Measurements from ENCODE around the gene RPS6KA5.
"Not testable (repeated sequence)": the region's sequence is repeated elsewhere in the genome, so short reads cannot be mapped to it uniquely, and the experiment has no call there.

RPS6KA5 gene

GRCh38 chr14:91060351-91061055 lies at the start of gene RPS6KA5:
Gene RPS6KA5 (minus strand): TSS chr14:91060641. CDS start chr14:91060434, 207 bp downstream.
- H3K27ac ChIP-seq = peak within 1 kb of the TSS; percentile 85
- H3K27me3 ChIP-seq (replicated peaks) = no peaks in the 10 kb centered on the region
- in situ Hi-C loops (cut with HindIII; ENCODE audit: low pct_ligation_motif_present, low sequenced_read_pairs) = no loop called here
- DNase-seq = peak; percentile 100
- TF ChIP-seq, protein P1, sequence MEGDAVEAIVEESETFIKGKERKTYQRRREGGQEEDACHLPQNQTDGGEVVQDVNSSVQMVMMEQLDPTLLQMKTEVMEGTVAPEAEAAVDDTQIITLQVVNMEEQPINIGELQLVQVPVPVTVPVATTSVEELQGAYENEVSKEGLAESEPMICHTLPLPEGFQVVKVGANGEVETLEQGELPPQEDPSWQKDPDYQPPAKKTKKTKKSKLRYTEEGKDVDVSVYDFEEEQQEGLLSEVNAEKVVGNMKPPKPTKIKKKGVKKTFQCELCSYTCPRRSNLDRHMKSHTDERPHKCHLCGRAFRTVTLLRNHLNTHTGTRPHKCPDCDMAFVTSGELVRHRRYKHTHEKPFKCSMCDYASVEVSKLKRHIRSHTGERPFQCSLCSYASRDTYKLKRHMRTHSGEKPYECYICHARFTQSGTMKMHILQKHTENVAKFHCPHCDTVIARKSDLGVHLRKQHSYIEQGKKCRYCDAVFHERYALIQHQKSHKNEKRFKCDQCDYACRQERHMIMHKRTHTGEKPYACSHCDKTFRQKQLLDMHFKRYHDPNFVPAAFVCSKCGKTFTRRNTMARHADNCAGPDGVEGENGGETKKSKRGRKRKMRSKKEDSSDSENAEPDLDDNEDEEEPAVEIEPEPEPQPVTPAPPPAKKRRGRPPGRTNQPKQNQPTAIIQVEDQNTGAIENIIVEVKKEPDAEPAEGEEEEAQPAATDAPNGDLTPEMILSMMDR (IDR thresholded peaks at IDR 0.05; ENCODE audit: low read depth, low read length, missing control alignments) = no peak
- H3K36me3 ChIP-seq (replicated peaks) = no peaks in the 10 kb centered on the region
- peak within 1 kb of the TSS; percentile 76 for H3K4me3 ChIP-seq (ENCODE audit: low read depth, low read length)

- TF ChIP-seq, protein P1 (IDR thresholded peaks at IDR 0.05; ENCODE audit: low read depth, low read length, missing control alignments) = no peak
- H3K36me3 ChIP-seq (replicated peaks) = no peaks in the 10 kb centered on the region
- no peak overlapping the region for H3K4me3 ChIP-seq (ENCODE audit: low read depth, low read length)
- H3K27ac ChIP-seq = peak overlapping the region; percentile 37
- in situ Hi-C loops (cut with HindIII; ENCODE audit: low pct_ligation_motif_present, low sequenced_read_pairs) = no loop called here
- no peaks in the 10 kb centered on the region for H3K27me3 ChIP-seq (replicated peaks)
- peak; percentile 73 for DNase-seq
These were observed 48.6 kb upstream of the RPS6KA5 start for GRCh38 chr14:91108941-91109611.

DNA sequence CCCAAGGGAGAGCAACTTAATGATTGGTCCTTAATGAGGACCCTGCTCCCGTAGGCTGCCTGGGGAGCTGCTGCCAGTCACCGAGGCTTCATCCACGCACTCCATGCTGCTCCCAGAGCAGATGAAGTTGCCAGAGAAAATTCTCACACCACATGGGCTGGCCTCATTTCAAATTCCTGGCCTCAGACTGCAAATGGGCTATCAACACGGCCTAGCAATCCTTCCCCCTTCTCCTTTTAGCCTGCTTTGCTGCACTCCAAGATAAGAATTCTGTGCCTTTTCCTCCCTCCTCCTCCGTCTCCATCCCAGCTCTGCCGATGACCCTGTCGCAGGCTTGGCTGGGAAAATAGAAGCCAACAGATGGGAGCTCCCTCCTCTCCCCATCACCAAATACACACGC lies 42.7 kb upstream of the RPS6KA5 start:
- in situ Hi-C loops (cut with HindIII; ENCODE audit: low pct_ligation_motif_present, low sequenced_read_pairs) = no loop called here
- Histone ChIP-seq H3K27me3 (replicated peaks) (no peaks in the 10 kb centered on the region), H3K4me3 (ENCODE audit: low read depth, low read length) (no peak overlapping the region), H3K27ac (no peak overlapping the region), H3K36me3 (replicated peaks) (no peaks in the 10 kb centered on the region)
- TF ChIP-seq, protein P1 (IDR thresholded peaks at IDR 0.05; ENCODE audit: low read depth, low read length, missing control alignments) = no peak
- DNase-seq = no peak

- Histone ChIP-seq H3K36me3 (replicated peaks) (no peaks in the 10 kb centered on the region), H3K4me3 (ENCODE audit: low read depth, low read length) (no peak overlapping the region), H3K27me3 (replicated peaks) (no peaks in the 10 kb centered on the region), H3K27ac (no peak overlapping the region)
- TF ChIP-seq, protein P1 (IDR thresholded peaks at IDR 0.05; ENCODE audit: low read depth, low read length, missing control alignments) = no peak
- in situ Hi-C loops (cut with HindIII; ENCODE audit: low pct_ligation_motif_present, low sequenced_read_pairs) = no loop called here
- DNase-seq = no peak
These were observed 39.7 kb upstream of the RPS6KA5 start for GRCh38 chr14:91100102-91100501.

DNA sequence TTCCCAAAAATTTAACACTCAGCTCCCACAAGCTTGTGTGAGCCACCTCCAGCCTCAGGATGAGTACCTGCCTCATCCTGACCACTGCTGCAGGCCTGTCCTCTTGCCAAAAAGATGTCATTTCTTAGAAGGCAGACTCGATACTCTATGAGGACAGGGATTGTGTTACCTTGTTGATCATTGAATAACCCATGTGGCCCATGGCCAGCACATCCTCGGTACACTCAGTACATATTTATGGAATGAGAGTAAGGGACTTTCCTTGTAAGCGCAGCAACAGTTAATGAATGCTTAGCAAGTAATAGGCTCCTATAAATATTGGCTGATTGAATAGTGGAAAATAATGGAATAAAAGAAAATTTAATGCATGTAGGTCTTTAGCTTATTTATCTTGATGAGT lies 38.1 kb upstream of the RPS6KA5 start:
- no peak overlapping the region for H3K4me3 ChIP-seq (ENCODE audit: low read depth, low read length)
- in situ Hi-C loops (cut with HindIII; ENCODE audit: low pct_ligation_motif_present, low sequenced_read_pairs) = no loop called here
- DNase-seq = peak; percentile 24
- H3K36me3 ChIP-seq (replicated peaks) = no peaks in the 10 kb centered on the region
- TF ChIP-seq, protein P1 (IDR thresholded peaks at IDR 0.05; ENCODE audit: low read depth, low read length, missing control alignments) = no peak
- H3K27ac ChIP-seq = no peak overlapping the region
- no peaks in the 10 kb centered on the region for H3K27me3 ChIP-seq (replicated peaks)

- H3K4me3 ChIP-seq (ENCODE audit: low read depth, low read length); H3K27ac ChIP-seq; in situ Hi-C loops (cut with HindIII; ENCODE audit: low pct_ligation_motif_present, low sequenced_read_pairs); H3K27me3 ChIP-seq (replicated peaks); H3K36me3 ChIP-seq (replicated peaks); DNase-seq: not testable (repeated sequence)
These were observed 37.2 kb upstream of the RPS6KA5 start for GRCh38 chr14:91097657-91098056.

Data from brain microvascular endothelial cell (primary cell).